ENCODE measurements around the gene ZNF536. TPM values are rescaled to one million over a fixed set of nuclear protein-coding genes. Genes with fewer than 3 reads are reported as not detected.

Gene ZNF536
- total and polyA plus RNA-seq, 4 donors: 0.50 to 1.2 (median 0.62) TPM; not detected in 1

DNA sequence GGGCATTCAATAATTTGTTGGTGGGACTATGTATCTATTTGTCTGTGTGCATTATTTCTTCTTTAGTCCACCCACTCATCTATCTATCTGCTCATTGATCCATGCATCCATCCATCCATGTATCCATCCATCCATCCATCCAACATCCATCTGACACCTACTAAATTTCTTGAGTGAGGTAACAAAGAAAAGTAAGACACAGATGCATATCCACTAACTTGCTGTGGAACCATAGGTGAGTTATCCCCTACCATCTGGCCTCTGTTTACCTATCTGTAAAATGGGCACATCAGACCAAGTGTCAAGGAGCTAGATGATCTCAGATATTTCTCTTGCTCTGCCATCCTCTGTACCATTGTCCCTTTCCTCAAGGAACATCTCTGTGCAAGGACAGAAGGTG is 54.7 kb downstream of the ZNF536 start:
- intact Hi-C loops (cut with DNase I): no loop called here

DNA sequence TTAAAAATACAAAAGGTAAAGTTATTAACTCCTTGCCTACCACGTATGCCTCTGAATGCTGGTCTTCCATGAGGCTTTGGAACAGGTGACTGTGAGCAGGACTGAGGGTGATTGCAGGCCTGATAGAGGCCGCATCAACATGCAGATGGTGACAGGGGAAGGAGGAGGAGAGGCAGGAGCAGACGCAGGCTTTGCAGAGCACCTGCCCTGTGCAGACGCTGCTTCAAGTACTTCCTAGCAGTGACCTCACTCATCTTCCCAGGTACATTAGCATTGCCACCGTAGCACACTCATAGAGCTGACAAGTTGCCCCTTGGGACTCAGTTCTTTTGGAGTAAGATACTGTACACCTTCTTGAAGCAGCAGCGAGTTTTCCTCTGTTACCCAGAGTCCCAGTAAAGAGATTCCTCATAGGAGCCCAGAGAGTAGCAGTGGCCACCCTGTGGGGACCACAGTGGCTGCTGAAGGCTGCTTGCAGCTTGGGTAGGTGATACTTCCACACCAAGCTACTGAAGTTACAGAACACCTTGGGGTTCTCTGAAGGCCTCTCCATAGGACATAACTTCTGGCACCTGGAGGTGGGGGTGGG is 56.0 kb downstream of the ZNF536 start:
- DNase-seq: no peak
- Histone ChIP-seq H3K27ac (ENCODE audit: low read depth in 1 of 2, low read length in 2 of 2) (no peak overlapping the region), H3K9me3 (ENCODE audit: control insufficient read depth, low read length) (no peaks in the 10 kb centered on the region), H3K27me3 (ENCODE audit: control insufficient read depth in 1 of 2, insufficient read depth in 2 of 2, low read length in 1 of 2) (no peaks in the 10 kb centered on the region), H3K36me3 (ENCODE audit: control insufficient read depth in 1 of 2, insufficient read depth in 2 of 2, low read length in 1 of 2) (no peaks in the 10 kb centered on the region), H3K4me1 (ENCODE audit: control insufficient read depth in 1 of 2, insufficient read depth in 2 of 2, low read length in 2 of 2) (no peaks in the 10 kb centered on the region), H3K4me3 (ENCODE audit: low read length in 2 of 2) (no peak overlapping the region)
- intact Hi-C loops (cut with DNase I): no loop called here
- no peak for ATAC-seq (ENCODE audit: low FRiP score)
- WGBS, 2 donors: 68% methylated on average over 6 of the region's 6 CpGs

More for the DNA sequence above, 54.7 kb downstream of the ZNF536 start:
- Histone ChIP-seq H3K4me1 (ENCODE audit: control insufficient read depth in 1 of 2, insufficient read depth in 2 of 2, low read length in 2 of 2) (no peaks in the 10 kb centered on the region), H3K4me3 (ENCODE audit: low read length in 2 of 2) (no peak overlapping the region), H3K27ac (ENCODE audit: low read depth in 1 of 2, low read length in 2 of 2) (no peak overlapping the region), H3K27me3 (ENCODE audit: control insufficient read depth in 1 of 2, insufficient read depth in 2 of 2, low read length in 1 of 2) (no peaks in the 10 kb centered on the region), H3K9me3 (ENCODE audit: control insufficient read depth, low read length) (no peaks in the 10 kb centered on the region), H3K36me3 (ENCODE audit: control insufficient read depth in 1 of 2, insufficient read depth in 2 of 2, low read length in 1 of 2) (no peaks in the 10 kb centered on the region)
- no peak for DNase-seq
- no peak for ATAC-seq (ENCODE audit: low FRiP score)

DNA sequence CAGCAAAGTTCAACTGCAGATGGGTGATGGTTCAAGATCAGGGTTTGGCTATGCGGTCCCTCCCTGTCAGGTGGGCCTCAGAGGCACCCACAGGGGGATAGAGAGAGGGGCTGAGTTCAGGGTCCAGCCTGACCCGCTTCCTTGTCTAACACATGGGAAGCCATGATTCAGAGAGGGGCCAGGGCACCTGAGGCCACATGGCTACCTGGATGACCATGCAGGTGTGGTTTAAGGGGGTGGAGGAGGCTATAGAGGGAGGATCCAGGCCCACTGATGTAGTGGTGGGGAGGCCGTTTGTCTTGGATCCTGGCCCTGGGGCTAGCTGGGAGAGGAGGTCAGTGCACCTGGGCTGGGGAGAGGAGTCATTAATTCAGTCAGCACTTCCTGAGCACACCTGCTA is 56.7 kb downstream of the ZNF536 start:
- intact Hi-C loops (cut with DNase I): no loop called here
- H3K9me3 ChIP-seq (ENCODE audit: control insufficient read depth, low read length): no peaks in the 10 kb centered on the region
- WGBS, 2 donors: 76 to 80% methylated on average over 3 of the region's 3 CpGs
- DNase-seq (no peak), ATAC-seq (ENCODE audit: low FRiP score) (no peak)
- H3K4me1 ChIP-seq (ENCODE audit: control insufficient read depth in 1 of 2, insufficient read depth in 2 of 2, low read length in 2 of 2): no peaks in the 10 kb centered on the region
- no peak overlapping the region for H3K27ac ChIP-seq (ENCODE audit: low read depth in 1 of 2, low read length in 2 of 2)
- H3K4me3 ChIP-seq (ENCODE audit: low read length in 2 of 2): no peak overlapping the region
- no peaks in the 10 kb centered on the region for H3K36me3 ChIP-seq (ENCODE audit: control insufficient read depth in 1 of 2, insufficient read depth in 2 of 2, low read length in 1 of 2)
- H3K27me3 ChIP-seq (ENCODE audit: control insufficient read depth in 1 of 2, insufficient read depth in 2 of 2, low read length in 1 of 2): no peaks in the 10 kb centered on the region

DNA sequence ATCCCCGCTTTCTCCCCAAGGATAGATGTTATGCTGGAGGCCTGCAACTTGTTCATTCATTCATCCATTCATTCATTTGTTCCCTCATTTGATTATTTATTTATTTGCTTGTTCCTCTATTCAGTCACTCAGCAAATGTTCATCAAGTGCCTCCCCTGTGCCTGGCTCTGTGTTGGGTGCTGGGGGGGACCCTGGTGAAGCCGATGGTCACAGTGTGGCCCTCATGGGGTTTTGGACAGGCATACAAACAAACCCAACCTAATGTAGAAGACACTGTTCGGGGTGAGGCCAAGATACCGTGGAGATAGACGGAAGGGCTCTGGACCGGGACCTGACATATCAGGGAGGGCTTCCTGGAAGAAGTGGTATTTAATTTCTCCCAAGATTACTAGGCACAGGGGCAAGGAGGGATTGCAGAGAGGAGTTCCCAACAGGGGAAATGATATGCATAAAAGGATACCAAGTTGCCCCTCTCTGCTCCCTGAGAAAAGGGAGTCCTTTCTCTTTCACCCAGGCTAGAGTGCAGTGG is 58.1 kb downstream of the ZNF536 start:
- Histone ChIP-seq H3K36me3 (ENCODE audit: control insufficient read depth in 1 of 2, insufficient read depth in 2 of 2, low read length in 1 of 2) (no peaks in the 10 kb centered on the region), H3K27me3 (ENCODE audit: control insufficient read depth in 1 of 2, insufficient read depth in 2 of 2, low read length in 1 of 2) (no peaks in the 10 kb centered on the region), H3K9me3 (ENCODE audit: control insufficient read depth, low read length) (no peaks in the 10 kb centered on the region), H3K4me1 (ENCODE audit: control insufficient read depth in 1 of 2, insufficient read depth in 2 of 2, low read length in 2 of 2) (no peaks in the 10 kb centered on the region), H3K27ac (ENCODE audit: low read depth in 1 of 2, low read length in 2 of 2) (no peak overlapping the region), H3K4me3 (ENCODE audit: low read length in 2 of 2) (no peak overlapping the region)
- intact Hi-C loops (cut with DNase I): no loop called here
- no peak for ATAC-seq (ENCODE audit: low FRiP score)
- WGBS, 2 donors: 89 to 94% methylated on average over 6 of the region's 6 CpGs
- DNase-seq: no peak

DNA sequence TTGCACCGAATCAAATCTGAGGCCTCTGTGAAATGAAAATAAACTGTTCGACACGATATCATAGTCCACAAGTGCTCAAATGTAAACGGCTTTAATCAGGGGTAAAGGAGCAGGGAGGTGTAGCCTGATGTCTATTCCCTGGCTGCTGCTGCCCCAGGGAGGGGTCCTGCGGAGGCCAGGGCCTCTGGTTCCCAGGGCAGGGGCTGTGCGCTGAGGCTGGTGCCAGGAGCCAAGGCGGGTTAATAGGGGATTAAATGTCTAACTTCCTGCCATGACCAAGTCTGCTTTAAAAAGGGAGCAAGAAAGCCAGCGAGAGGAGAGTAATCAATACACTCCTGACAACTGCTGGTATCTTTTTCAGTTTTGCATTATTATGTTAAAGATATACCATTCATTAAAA is 59.4 kb downstream of the ZNF536 start:
- intact Hi-C loops (cut with DNase I): no loop called here
- 64 to 65% methylated on average over 8 of the region's 8 CpGs for WGBS, 2 donors
- no peak overlapping the region for H3K4me3 ChIP-seq (ENCODE audit: low read length in 2 of 2)
- H3K36me3 ChIP-seq (ENCODE audit: control insufficient read depth in 1 of 2, insufficient read depth in 2 of 2, low read length in 1 of 2): no peaks in the 10 kb centered on the region
- no peak for DNase-seq
- H3K27me3 ChIP-seq (ENCODE audit: control insufficient read depth in 1 of 2, insufficient read depth in 2 of 2, low read length in 1 of 2): no peaks in the 10 kb centered on the region
- no peak overlapping the region for H3K27ac ChIP-seq (ENCODE audit: low read depth in 1 of 2, low read length in 2 of 2)
- H3K9me3 ChIP-seq (ENCODE audit: control insufficient read depth, low read length): no peaks in the 10 kb centered on the region
- H3K4me1 ChIP-seq (ENCODE audit: control insufficient read depth in 1 of 2, insufficient read depth in 2 of 2, low read length in 2 of 2): no peaks in the 10 kb centered on the region
- no peak for ATAC-seq (ENCODE audit: low FRiP score)

DNA sequence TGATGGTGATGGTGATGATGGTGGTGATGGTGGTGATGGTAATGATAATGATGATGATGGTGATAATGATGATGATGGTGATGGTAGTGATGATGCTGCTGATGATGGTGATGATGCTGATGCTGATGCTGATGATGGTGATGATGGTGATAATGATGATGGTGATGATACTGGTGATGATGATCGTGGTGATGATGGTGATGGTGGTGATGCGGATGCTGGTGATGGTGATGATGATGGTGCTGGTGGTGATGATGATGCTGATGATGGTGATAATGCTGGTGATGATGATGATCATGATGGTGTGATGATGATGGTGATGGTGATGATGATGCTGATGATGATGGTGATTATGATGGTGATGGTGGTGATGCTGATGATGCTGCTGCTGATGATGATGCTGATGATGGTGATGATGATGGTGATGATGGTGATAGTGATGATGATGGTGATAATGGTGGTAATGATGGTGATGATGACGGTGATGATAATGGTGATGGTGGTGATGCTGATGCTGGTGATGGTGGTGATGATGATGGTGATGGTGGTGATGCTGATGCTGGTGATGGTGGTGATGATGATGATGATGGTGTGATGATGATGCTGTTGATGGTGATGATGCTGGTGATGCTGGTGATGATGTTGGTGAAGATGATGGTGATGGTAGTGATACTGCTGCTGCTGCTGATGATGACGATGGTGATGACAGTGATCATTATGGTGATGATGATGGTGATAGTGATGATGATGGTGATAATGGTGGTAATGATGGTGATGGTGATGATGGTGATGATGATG is 62.8 kb downstream of the ZNF536 start:
- Histone ChIP-seq H3K36me3 (ENCODE audit: control insufficient read depth in 1 of 2, insufficient read depth in 2 of 2, low read length in 1 of 2) (no peaks in the 10 kb centered on the region), H3K27ac (ENCODE audit: low read depth in 1 of 2, low read length in 2 of 2) (no peak overlapping the region), H3K27me3 (ENCODE audit: control insufficient read depth in 1 of 2, insufficient read depth in 2 of 2, low read length in 1 of 2) (no peaks in the 10 kb centered on the region), H3K9me3 (ENCODE audit: control insufficient read depth, low read length) (no peaks in the 10 kb centered on the region), H3K4me1 (ENCODE audit: control insufficient read depth in 1 of 2, insufficient read depth in 2 of 2, low read length in 2 of 2) (no peaks in the 10 kb centered on the region), H3K4me3 (ENCODE audit: low read length in 2 of 2) (no peak overlapping the region)
- intact Hi-C loops (cut with DNase I): no loop called here
- DNase-seq (no peak), ATAC-seq (ENCODE audit: low FRiP score) (no peak)
- 90 to 95% methylated on average over 4 of the region's 4 CpGs for WGBS, 2 donors

DNA sequence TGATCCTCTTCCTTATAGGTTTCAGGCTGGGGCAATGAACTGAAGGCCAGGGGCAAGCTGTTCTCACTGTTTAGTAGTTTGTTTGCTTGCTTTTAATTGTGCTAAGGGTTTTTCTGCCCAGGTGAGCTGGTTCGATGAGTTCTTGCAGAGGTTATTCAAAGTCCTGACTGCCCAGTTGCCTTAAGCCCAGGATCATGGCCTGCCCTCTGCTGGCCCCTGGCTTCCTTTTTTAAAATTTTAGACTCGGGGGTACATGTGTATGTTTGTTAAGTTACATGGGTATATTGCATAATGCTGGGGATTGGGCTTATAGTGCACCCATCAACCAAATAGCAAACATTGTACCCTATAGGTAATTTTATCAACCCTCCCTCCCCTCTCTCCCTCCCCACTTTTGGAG is 65.7 kb downstream of the ZNF536 start:
- Histone ChIP-seq H3K9me3 (ENCODE audit: control insufficient read depth, low read length) (no peaks in the 10 kb centered on the region), H3K27ac (ENCODE audit: low read depth in 1 of 2, low read length in 2 of 2) (no peak overlapping the region), H3K27me3 (ENCODE audit: control insufficient read depth in 1 of 2, insufficient read depth in 2 of 2, low read length in 1 of 2) (no peaks in the 10 kb centered on the region), H3K4me1 (ENCODE audit: control insufficient read depth in 1 of 2, insufficient read depth in 2 of 2, low read length in 2 of 2) (no peaks in the 10 kb centered on the region), H3K36me3 (ENCODE audit: control insufficient read depth in 1 of 2, insufficient read depth in 2 of 2, low read length in 1 of 2) (no peaks in the 10 kb centered on the region), H3K4me3 (ENCODE audit: low read length in 2 of 2) (no peak overlapping the region)
- no peak for ATAC-seq (ENCODE audit: low FRiP score)
- 53 to 56% methylated on average over 2 of the region's 2 CpGs for WGBS, 2 donors
- no peak for DNase-seq
- intact Hi-C loops (cut with DNase I): no loop called here

DNA sequence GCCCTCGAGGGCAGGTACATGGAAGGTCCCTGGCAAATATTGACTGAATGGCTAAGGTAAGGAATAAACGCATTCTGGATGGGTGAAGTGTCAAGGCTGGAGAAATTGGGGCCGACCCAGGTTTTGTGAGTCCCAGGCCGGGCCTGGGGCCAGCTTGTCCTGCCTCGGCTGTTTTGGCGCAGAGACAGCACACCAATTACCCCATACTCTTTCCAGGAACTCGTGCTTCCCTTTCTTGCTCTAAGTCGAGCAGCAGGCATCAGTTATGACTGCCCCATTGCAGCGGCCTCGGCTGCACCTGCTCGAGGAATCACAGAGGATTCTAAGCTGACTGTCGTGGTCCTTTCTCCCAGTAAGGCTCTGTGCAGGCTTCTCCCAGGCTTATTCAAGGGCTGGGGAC is 67.1 kb downstream of the ZNF536 start:
- Histone ChIP-seq H3K4me3 (ENCODE audit: low read length in 2 of 2) (no peak overlapping the region), H3K36me3 (ENCODE audit: control insufficient read depth in 1 of 2, insufficient read depth in 2 of 2, low read length in 1 of 2) (no peaks in the 10 kb centered on the region), H3K27me3 (ENCODE audit: control insufficient read depth in 1 of 2, insufficient read depth in 2 of 2, low read length in 1 of 2) (no peaks in the 10 kb centered on the region), H3K9me3 (ENCODE audit: control insufficient read depth, low read length) (no peaks in the 10 kb centered on the region), H3K27ac (ENCODE audit: low read depth in 1 of 2, low read length in 2 of 2) (no peak overlapping the region), H3K4me1 (ENCODE audit: control insufficient read depth in 1 of 2, insufficient read depth in 2 of 2, low read length in 2 of 2) (no peaks in the 10 kb centered on the region)
- 58 to 67% methylated on average over 12 of the region's 12 CpGs for WGBS, 2 donors
- DNase-seq (no peak), ATAC-seq (ENCODE audit: low FRiP score) (no peak)
- intact Hi-C loops (cut with DNase I): no loop called here

DNA sequence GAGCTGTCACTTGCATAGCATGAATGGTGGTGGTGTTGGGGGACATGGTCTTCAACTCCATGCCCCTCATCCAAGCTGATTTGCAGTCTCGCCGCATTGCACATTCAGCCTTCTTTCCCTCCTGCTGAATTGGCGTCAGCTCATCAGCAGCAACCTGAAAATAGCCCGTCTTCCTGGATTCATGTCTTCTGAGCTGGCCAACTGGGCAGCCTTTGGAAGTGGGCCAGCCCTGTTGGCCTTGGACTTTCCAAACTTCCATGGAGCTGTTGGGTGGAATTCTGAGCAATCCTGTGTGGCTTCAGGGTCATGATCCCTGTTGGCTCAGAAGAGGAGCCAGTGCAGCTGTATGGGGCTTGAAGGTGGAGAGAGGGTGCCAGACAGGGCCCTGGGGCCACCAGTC is 68.8 kb downstream of the ZNF536 start:
- WGBS, 2 donors: 76 to 85% methylated on average over 4 of the region's 4 CpGs
- Histone ChIP-seq H3K27ac (ENCODE audit: low read depth in 1 of 2, low read length in 2 of 2) (no peak overlapping the region), H3K27me3 (ENCODE audit: control insufficient read depth in 1 of 2, insufficient read depth in 2 of 2, low read length in 1 of 2) (no peaks in the 10 kb centered on the region)

More for the DNA sequence above, 68.8 kb downstream of the ZNF536 start:
- DNase-seq (no peak), ATAC-seq (ENCODE audit: low FRiP score) (no peak)
- intact Hi-C loops (cut with DNase I): no loop called here
- Histone ChIP-seq H3K4me1 (ENCODE audit: control insufficient read depth in 1 of 2, insufficient read depth in 2 of 2, low read length in 2 of 2) (no peaks in the 10 kb centered on the region), H3K9me3 (ENCODE audit: control insufficient read depth, low read length) (no peaks in the 10 kb centered on the region), H3K36me3 (ENCODE audit: control insufficient read depth in 1 of 2, insufficient read depth in 2 of 2, low read length in 1 of 2) (no peaks in the 10 kb centered on the region), H3K4me3 (ENCODE audit: low read length in 2 of 2) (no peak overlapping the region)

Measured in aorta (tissue), 5 donors.